SK-N-DZ (cell line): Measurements from ENCODE around the gene PUM2.

ENCODE experiments used
- DNase-seq: peaks from one replicate; pipeline ENCODE4 v3.0.0-alpha.2; 2015; ENCODE audit warnings: low spot score
- small RNA-seq, 2 experiments: library from RNA; depleted of rRNA; stranded (forward); fragments of <200 nt; gene quantifications; one replicate each; pipeline ENCODE3, GENCODE V24; 2014

Gene PUM2

GRCh38 chr2:20199633-20200270 lies 150.9 kb downstream of the PUM2 start:
- DNase-seq = no peak

GRCh38 chr2:20198796-20199632 lies 151.6 kb downstream of the PUM2 start:
- DNase-seq = no peak

Small RNAs within 50 kb of the gene (small RNA-seq; reads per million reads assigned to genes)
- gene RNU7-113P = 0 to 0.03 reads per million in 2 experiments
